Nucleus accumbens (tissue), 56 donors: Measurements from ENCODE around the gene FAM32A.

Experiments used
- DNase-seq, 56 donors: peaks; one replicate each; lab custom pipeline; 2025; lab: John Stamatoyannopoulos, UW

FAM32A gene

GRCh38 chr19:16218851-16219250, 33.6 kb downstream of the FAM32A start:
- DNase-seq = no peak

DNA sequence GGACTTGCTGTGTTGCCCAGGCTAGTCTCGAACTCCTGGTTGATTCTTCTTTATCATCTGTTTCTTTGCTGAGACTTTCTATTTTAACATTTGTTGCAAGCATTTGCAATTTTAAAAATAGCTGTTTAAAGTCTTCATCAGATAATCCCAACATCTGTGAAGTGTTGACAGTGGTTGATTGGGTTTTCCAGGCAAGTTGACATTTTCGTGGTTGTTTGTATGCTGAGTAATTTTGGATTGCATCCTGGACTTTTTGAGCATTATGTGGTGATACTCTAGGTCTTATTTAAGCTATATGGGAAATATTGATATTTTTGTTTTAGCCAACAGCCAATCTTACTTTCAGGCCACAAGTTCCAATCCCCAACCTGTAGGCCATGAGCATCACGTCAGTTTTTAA, 37.6 kb downstream of the FAM32A start:
- DNase-seq = no peak

DNA sequence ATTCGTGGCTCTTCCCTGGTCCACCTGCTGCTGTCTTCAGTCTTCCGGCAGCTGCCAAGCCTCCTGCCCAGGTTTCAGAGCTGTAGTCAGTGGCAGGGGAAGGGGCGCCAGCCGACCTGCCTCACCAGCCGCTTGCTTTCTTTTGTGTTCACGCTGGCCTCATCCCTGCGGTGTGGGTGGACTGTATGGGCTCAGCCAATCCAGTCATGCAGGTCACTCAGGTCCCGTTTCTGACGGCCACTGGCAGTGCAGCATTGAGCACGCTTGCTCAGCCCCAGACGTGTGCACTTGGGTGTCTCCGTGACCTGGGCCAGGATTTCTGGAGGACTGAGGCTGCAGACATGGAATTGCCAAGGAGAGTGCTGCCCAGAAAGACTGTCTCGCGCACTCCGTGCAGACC, 38.5 kb downstream of the FAM32A start:
- no peak for DNase-seq

DNA sequence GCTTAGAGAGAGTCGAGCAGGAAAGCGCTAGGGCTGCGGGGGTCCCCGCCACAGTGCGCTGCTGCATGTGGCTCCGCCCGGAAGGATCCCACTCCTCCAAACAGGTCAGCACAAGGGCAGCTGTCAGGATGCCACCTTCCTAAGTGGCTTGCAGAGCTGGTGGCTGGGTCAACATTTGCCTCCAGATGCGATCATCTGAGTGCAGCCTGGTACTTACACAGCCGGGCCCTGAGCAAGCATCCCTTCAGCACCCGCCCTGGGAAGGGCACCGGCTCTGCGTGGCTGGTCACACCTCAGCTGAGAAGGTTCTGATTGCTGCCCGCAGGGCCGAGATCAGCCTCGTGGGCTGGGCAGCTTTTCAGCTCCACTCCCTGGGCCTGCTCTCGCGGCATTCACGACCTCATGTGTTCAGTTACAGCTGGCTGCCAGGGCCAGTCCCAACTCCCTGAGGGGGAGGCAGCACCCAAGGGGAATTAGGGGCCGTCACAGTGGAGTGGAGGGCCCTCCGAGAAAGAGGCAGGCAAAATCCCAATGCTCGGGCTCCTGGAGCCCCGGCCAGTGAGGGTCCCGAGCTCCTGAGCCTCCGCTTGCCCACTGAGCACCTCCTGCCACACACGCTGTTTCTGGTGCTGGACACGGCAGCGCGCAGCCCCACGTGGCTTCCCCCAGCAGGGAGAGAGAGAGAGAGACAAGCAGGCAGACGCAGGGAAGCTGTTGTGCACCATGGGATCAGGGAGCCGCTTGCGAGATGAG, 39.3 kb downstream of the FAM32A start:
- no peak for DNase-seq

DNA sequence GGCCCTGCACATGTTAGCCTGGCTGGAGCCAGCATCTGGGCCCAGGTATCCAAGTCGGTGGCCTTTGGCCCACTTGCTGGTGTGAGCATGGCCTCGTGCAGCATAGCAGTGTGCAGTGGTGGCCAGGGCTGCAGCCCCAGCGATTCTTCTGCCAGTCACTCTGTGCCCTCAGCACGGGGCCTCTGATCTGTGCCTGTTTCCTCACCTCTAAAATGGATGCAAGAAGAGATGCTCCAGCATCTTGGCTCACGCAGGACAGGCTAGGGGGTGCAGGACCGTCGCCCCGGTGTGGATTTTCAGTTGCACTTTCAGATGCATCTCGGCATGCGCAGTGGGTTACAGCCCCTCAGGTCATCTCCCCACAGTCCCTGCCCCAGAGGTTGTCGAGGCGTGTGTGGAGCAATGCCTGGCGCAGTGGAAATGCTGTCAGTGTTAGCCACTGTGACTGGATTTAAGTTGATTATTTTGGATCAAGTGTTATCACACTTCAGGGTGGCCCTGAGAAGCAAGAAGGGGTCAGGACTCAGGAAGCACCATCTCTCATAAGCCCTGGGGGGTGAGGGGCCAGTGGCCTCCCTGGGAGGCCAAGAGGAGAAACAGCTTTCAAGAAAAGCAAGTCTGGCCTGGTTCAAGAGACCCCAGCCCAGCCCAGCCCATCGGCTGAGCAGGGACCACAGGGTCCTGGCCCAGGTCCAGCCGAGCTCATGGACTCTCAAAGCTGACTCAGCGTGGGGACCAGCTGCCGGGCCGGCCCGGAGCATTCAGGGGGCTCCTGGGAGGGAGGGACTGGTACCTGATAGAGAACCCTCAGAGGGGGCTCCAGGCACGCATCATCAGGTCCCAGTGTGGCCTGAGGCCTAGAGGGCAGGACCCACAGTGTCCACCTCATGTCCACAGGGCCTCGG, 40.3 kb downstream of the FAM32A start:
- no peak for DNase-seq

DNA sequence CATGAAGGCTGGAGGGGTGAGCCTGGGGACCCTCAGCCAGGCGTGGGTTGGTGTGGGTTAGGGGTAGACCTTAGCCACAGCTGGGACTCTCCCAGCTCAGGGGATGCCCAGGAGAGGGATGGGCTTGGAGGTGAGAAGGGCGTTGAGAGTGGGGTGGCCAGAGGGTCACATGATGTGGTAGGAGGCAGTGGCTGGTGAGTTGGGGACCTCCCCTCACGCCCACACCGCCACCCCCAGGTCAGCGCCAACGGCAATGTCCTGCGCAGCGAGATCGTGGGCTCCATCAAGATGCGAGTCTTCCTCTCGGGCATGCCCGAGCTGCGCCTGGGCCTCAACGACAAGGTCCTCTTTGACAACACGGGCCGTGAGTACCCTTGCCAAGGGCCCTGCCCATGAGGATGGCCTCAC, 41.0 kb downstream of the FAM32A start:
- no peak for DNase-seq

- no peak for DNase-seq
Observed at GRCh38 chr19:16226878-16227836, 41.9 kb downstream of the FAM32A start.

DNA sequence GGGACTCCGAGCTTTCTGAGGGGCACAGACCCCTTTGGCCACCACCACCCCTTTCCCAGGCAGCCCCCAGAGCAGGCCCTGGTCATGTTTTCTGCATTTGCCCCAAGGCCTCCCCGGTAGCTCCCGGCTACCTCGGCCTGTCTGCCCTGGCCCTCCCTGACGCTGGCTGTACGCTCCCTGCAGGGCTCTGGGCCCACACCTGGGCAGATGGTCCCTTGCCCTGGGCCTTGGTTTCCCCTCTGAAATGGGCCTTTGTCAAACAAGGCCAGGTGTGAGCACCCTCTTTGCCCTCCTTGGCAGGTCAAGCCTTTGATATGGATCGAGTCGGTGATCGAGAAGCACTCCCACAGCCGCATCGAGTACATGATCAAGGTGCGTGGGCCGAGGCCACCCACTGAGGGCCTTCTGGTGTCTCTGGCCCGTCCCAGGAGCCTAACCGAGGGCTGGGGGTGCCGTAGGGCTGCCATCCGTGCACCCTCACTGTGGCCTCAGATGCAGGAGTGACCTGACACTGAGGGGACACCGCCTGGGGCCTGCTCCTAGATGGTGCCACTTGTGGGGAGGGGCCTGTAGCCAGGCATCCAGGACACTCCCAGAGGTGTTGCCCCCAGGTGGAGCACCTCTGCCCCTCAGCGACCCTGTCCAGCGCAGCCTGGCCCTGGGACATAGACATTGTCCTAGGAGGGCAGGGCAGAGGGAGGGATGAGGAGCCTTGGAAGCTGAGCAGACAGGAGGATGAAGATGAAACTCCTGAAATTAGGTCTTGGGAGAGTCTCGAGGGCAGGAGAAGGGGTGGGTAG, 42.8 kb downstream of the FAM32A start:
- no peak for DNase-seq

GRCh38 chr19:16228637-16229321, 43.6 kb downstream of the FAM32A start:
- DNase-seq = no peak

DNA sequence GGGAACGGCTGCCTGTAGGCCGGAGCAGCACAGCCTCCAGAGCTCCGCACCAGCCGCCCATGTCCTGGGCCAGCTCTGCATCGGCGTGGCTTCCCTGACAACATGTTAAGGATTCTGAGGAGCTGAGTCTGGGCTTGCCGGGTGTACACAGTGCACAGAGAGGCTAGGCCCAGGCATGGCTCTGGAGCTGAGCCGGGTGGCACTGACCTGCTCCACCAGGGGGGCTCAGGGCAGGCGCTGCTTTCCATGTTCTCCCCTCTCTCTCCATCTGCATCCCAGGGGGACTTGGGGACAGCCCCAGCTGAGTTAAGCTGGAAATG, 44.1 kb downstream of the FAM32A start:
- no peak for DNase-seq

DNA sequence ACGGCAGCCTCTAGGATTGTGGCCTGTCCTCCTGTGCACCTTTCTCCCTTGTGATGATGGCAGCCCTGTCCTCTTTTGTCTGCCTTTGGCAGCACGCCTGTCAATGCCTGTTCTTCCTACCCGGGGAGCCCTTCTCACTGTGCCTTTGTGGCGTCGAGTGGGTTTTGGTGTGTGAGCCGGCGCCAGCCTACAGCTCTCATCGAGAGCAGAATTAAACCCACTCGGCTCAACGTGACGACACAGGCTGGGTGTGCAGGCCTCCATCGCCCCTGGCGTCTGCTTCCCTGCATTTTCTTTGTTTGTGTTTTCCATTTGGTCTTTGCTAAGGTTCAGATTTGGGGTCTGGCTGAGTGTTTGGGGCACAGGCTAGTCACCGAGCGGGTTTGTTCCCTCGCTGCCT, 46.9 kb downstream of the FAM32A start:
- DNase-seq = no peak

DNA sequence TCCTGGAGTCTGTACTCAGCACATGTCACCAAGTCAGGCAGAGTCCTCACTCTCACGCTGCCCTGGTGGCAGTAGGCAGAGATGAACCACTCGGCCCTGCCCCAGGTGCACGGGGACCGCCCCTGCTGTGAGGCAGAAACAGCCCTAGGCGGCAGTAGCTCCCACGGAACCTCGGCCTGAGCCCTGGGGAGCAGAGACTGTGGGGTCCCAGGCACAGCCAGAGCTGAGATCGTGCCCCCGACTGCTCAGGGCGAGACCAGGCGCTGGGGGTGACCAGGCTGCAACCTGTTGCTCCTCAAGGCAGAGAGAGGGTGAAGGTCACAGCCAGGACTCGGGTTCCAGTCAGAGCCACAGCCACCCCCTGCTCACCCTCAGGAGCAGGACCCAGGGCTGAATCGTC, 47.4 kb downstream of the FAM32A start:
- no peak for DNase-seq

DNA sequence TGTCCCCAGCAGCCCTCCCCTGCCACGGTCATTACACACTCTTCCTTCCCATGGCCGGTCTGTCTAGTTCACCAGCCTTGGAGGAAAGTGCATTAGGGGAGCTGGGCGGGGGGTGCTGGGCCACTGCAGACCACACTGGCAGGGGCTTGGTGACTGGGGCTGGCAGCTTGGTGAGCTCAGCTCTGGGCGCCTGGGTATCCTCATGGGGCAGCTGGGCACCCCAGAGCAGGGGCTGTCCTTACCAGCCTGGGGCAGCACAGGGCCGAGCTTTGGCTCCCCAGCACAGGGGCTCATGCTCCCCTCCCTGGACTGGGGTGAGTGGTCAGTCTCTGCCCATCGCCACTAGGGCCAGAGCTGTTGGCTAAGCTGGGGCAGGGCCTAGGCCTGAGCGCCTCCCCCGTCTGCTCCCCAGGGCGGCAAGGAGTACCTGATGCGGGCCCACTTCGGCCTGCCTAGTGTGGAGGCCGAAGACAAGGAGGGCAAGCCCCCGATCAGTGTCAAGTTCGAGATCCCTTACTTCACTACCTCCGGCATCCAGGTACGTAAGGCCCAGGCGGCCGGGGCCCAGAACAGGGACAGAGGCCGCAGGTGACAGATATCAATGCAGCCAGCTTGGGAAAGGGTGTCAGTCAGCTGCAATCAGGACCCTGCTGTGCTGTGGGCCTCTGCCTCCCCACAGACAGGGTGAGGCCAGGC, 48.0 kb downstream of the FAM32A start:
- DNase-seq = no peak

DNA sequence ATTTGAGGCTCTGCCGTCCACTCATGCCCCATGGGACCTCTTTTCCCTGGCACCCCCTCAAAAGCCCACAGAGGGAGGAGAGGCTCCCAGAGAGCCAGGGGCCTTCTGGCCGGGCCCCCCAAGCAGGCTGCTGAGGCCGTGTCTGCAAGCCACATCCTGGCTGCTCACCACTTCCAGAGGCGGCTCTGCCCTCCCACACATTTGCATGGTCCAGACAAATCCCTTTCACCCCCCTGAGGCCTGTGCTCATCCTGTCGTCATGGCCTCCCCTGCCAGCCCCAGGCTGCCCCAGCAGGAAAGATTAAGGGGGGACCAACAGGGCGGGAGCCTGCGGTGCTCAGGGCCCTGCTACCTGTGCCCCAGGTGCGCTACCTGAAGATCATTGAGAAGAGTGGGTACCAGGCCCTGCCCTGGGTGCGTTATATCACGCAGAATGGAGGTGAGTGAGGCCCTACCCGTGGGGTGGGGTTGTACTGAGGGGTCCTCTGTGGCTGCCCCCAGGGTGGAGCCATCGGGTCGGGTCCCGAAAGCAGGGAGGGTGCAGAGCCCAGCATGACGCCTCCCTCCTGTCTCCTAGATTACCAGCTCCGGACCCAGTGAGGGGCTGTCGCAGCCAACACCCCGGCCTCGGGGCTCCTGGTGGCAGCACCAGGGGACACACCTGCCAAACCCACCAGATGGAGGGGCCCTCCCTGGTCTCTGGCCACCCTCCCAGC, 48.8 kb downstream of the FAM32A start:
- no peak for DNase-seq

- DNase-seq = no peak
Observed at GRCh38 chr19:16234552-16235445, 49.6 kb downstream of the FAM32A start.

DNA sequence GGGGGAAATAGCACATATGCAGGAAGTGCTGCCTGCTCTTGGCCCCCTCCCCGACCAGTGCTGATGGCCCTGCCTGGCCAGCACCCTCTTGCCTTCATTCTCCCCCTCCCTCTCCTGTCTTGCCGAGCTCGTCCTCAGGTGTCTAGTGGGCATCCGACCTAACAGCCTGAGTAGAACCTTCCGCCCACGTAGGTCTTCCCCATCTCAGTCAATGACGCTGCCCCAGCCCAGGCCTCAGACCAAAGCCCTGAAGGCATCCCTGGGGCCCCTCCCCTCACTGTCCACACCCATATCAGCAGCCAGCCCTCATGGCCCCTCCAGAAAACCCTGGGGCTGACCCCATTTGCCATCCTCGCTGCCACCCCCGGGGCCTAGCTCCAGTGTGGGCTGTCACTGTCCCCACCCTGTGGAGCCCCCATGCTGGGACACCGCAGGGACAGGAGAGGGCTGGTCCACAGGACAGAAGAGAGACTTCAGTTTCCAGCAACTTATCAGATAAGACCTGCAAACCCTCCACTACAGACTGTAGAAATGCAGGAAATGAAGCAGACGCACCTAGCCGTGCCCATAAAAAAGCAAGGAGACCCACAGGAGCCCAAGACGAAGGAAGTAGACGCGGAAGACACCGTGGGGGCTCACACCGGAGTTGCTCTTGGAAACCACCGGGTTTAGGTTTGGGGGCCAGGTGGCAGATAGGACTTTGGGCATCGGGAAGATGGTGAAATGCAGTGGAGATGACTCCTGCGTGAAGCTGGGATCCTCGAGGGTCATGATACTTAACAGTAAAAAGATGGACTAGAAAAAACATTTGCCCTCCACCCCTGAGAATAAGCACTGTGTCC, 50.8 kb downstream of the FAM32A start:
- no peak for DNase-seq
